Measurements from ENCODE around the gene ZNF205.

Gene ZNF205

DNA sequence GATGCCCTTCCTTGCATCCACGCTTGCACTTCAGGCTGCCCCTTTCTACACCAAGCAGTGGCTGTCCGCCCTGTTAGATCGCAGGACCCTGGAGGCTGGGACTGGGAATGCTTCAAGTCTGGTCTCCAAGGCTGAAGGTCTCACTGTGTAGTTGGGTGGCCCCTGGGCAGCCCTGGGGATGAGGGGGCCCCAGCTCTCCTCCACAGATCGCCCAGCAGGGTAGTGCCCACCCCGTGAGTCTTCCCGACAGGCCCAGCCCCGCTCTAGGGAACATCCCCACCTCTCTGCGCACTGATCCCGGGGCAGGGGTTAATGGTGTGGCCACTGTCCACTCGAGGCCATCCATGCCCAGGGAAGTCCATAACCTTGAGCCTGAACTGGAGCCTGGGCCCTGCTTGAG lies 32.8 kb downstream of the ZNF205 start:
- peaks cover 9% of the 10 kb centered on the region for H3K4me1 ChIP-seq

DNA sequence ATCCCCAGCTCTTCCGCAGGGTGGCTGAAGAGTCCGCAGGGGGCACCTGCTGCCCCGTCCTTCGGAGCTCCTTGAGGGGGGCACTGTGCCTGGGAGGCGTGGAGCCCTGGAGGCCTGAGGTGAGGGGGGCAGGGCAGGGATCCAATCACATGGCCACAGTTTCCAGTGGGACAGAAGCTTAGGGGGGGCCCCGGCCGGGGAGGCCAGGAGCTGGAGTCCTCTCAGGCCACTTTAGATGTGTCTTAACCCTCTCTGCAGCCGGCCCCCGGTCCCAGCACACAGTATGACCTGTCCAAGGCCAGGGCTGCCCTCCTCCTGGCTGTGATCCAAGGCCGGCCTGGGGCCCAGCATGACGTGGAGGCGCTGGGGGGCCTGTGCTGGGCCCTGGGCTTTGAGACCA lies 33.3 kb downstream of the ZNF205 start:
- peaks cover 7% of the 10 kb centered on the region for H3K36me3 ChIP-seq
- H3K4me3 ChIP-seq (ENCODE audit: low read depth, low read length), result no peak overlapping the region
- H3K27me3 ChIP-seq, result no peaks in the 10 kb centered on the region
- TF ChIP-seq, protein P1, sequence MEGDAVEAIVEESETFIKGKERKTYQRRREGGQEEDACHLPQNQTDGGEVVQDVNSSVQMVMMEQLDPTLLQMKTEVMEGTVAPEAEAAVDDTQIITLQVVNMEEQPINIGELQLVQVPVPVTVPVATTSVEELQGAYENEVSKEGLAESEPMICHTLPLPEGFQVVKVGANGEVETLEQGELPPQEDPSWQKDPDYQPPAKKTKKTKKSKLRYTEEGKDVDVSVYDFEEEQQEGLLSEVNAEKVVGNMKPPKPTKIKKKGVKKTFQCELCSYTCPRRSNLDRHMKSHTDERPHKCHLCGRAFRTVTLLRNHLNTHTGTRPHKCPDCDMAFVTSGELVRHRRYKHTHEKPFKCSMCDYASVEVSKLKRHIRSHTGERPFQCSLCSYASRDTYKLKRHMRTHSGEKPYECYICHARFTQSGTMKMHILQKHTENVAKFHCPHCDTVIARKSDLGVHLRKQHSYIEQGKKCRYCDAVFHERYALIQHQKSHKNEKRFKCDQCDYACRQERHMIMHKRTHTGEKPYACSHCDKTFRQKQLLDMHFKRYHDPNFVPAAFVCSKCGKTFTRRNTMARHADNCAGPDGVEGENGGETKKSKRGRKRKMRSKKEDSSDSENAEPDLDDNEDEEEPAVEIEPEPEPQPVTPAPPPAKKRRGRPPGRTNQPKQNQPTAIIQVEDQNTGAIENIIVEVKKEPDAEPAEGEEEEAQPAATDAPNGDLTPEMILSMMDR (IDR thresholded peaks at IDR 0.05; ENCODE audit: low read depth, low read length), result no peak
- no peaks in the 10 kb centered on the region for H3K9me3 ChIP-seq
- no peak for DNase-seq
- peaks cover 9% of the 10 kb centered on the region for H3K4me1 ChIP-seq

More for the DNA sequence above, 32.8 kb downstream of the ZNF205 start:
- Histone ChIP-seq H3K36me3 (peaks cover 7% of the 10 kb centered on the region), H3K27me3 (no peaks in the 10 kb centered on the region), H3K9me3 (no peaks in the 10 kb centered on the region), H3K4me3 (ENCODE audit: low read depth, low read length) (no peak overlapping the region)
- TF ChIP-seq, protein P1 (IDR thresholded peaks at IDR 0.05; ENCODE audit: low read depth, low read length), result no peak
- no peak for DNase-seq

DNA sequence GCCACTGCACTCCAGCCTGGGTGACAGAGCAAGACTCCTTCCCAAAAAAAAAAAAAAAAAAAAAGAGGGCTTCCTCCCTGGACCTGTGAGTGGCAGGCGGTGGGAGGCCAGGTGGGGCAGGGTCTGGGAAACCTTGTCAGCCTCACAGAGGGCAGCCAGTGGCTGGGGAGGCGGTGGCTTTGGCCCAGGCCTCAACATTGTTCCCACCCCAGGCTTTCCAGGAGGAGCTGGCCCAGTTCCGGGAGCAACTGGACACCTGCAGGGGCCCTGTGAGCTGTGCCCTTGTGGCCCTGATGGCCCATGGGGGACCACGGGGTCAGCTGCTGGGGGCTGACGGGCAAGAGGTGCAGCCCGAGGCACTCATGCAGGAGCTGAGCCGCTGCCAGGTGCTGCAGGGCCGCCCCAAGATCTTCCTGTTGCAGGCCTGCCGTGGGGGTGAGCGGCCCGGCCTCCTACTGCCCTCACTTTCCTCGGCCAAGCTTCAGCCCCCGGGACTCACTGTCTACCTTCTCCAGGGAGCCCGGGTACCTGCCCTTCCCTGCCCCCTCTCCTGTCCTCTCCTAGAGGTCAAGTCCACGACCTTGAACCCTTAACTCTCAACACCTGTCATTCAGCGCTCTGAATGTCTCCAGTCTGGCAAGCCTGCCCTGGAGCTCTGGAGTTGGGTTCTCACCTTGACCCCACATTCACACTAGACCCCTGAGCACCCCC lies 34.8 kb downstream of the ZNF205 start:
- H3K36me3 ChIP-seq, result peaks cover 4% of the 10 kb centered on the region
- H3K27me3 ChIP-seq, result no peaks in the 10 kb centered on the region
- DNase-seq, result no peak
- TF ChIP-seq, protein P1 (IDR thresholded peaks at IDR 0.05; ENCODE audit: low read depth, low read length), result no peak
- no peaks in the 10 kb centered on the region for H3K9me3 ChIP-seq
- H3K4me1 ChIP-seq, result peaks cover 9% of the 10 kb centered on the region
- no peak overlapping the region for H3K4me3 ChIP-seq (ENCODE audit: low read depth, low read length)

DNA sequence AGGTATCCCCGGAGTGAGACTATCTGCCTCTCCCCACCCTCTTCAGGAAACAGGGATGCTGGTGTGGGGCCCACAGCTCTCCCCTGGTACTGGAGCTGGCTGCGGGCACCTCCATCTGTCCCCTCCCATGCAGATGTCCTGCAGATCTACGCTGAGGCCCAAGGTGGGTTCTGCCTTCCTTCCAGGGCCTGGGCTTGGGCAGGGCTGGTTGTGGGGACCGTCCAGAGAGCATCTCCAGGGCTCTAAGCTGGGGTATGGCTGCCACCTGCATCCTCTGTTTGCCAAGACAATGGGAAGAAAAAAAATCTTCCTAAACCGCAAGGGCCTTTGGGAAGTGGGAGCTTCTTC lies 35.3 kb downstream of the ZNF205 start:
- peaks cover 9% of the 10 kb centered on the region for H3K4me1 ChIP-seq
- no peaks in the 10 kb centered on the region for H3K9me3 ChIP-seq
- TF ChIP-seq, protein P1 (IDR thresholded peaks at IDR 0.05; ENCODE audit: low read depth, low read length), result no peak
- no peaks in the 10 kb centered on the region for H3K36me3 ChIP-seq
- no peak for DNase-seq
- no peak overlapping the region for H3K4me3 ChIP-seq (ENCODE audit: low read depth, low read length)
- H3K27me3 ChIP-seq, result no peaks in the 10 kb centered on the region

DNA sequence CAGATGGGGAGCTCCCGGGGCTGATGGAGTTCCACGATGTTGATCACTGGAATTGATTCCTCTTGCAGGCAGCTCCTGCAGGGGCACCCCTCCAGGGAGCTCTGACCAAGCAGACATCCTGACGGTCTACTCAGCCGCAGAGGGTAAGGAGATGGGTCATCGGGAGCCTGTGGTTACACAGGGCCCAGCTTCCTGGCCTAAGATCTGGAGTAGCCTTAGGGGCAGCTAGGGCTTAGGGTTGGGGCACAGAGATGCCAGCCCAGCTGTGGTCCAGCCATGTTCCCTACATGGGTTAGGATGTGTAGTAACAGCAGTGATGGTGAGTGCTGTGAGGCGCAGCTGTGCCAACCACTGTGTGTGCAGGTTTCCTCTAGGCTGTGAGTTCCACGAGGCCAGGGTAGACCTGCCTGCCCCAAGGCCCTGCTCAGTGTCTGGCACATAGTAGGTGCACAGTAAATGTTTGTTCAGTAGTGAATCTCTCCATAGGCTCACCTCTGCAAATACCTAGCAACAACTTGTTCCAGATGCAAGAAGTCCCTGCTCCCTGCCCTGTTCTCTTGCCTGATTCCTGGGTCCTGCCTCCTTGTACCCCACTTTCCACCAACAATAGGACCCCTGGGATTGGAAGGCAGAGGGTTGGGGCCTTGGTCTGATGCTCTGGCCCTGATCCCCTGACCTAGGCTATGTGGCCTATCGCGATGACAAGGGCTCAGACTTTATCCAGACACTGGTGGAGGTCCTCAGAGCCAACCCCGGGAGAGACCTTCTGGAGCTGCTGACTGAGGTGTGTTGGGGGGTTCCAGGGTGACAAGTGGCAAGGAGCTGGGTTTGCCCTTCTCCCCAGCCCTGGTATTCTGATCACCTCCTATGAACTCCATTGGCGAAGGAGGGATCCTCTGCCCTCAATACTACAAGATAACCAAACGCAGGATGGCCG lies 36.1 kb downstream of the ZNF205 start:
- Histone ChIP-seq H3K27me3 (no peaks in the 10 kb centered on the region), H3K4me1 (peaks cover 5% of the 10 kb centered on the region), H3K4me3 (ENCODE audit: low read depth, low read length) (no peak overlapping the region), H3K9me3 (no peaks in the 10 kb centered on the region), H3K36me3 (no peaks in the 10 kb centered on the region)
- no peak for DNase-seq
- TF ChIP-seq, protein P1 (IDR thresholded peaks at IDR 0.05; ENCODE audit: low read depth, low read length), result no peak

DNA sequence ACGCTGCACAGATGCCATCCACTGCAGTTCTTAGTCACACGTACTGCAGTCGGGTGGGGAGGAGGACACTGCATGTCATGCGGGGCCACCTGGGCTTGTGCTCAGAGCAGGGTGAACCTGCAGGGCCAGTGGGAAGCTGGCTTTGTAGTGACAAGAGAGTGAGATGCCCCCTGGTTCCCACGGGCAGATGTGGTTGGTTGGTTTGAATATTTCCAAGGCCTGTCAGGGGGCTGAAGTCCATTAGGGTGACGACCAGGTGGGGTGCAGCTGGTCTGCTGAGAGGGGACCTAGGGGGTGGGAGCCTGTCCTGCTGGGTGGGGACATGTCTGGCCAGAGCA lies 36.8 kb downstream of the ZNF205 start:
- no peaks in the 10 kb centered on the region for H3K27me3 ChIP-seq
- no peaks in the 10 kb centered on the region for H3K9me3 ChIP-seq
- H3K4me3 ChIP-seq (ENCODE audit: low read depth, low read length), result peak overlapping the region; percentile 68; the same call in 1 of the 2 replicates
- no peak for DNase-seq
- no peaks in the 10 kb centered on the region for H3K36me3 ChIP-seq
- TF ChIP-seq, protein P1 (IDR thresholded peaks at IDR 0.05; ENCODE audit: low read depth, low read length), result no peak
- no peaks in the 10 kb centered on the region; the same call in 1 of the 2 replicates for H3K4me1 ChIP-seq
